GM13976 (cell line): ENCODE results near the gene MAP3K4.

Experiments used
- DNase-seq: peaks from one replicate; pipeline ENCODE4 v3.0.0; 2012; ENCODE audit warnings: low spot score
- in situ Hi-C: fragments of 300-500 bp; cut with MboI; formaldehyde crosslinking; loops from one replicate; pipeline ENCODE4 v1.12.0; 2022; ENCODE audit warnings: low sequenced_read_pairs, mixed read lengths, inconsistent platforms; ENCODE audit not compliant: unreplicated experiment
- TF ChIP-seq, protein P1 (sequence below): IDR thresholded peaks from 2 replicates; pipeline ENCODE4 v1.5.1; 2012; ENCODE audit warnings: borderline replicate concordance, mild to moderate bottlenecking; ENCODE audit not compliant: insufficient read depth; ENCODE audit errors: extremely low read depth, missing control alignments, control extremely low read depth

Gene MAP3K4

DNA sequence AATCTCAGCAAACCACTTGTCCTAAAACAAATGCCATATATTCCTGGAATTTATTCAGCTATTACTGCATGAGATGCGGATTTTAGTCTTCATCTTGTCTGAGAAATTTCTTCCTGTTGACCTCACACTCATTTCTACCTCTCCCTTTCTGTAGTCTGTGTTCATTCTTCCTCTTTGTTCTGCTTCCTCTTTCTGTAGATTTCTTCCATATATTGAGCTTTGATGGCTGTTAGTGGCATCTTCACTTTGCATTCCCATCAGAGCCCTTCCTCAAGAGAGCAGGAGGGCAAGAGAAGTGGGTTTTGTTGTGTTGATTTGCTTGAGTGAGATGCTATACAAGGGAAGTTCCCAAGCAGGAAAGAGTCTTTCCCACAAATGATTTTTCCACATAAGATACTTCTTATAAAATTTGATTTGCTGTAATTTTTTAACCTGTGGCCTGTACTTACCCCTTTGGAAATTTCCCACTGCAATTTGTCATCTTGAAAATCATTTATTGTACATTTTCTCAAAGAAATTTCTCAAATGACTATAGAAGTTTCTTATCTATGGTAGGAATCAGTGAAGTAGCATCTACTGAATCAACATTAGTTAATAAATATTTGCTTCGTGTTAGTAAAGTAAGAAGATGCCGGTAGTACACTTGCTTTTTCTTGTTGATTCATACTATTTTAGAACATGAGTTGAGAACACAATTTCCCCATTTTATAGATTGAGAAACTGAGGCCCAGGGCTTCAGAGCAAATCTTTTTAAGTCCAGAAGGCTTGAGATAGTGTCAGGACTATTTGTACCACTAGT is 43.8 kb downstream of the MAP3K4 start:
- no peak for DNase-seq
- in situ Hi-C loops: no loop called here
- TF ChIP-seq, protein P1, sequence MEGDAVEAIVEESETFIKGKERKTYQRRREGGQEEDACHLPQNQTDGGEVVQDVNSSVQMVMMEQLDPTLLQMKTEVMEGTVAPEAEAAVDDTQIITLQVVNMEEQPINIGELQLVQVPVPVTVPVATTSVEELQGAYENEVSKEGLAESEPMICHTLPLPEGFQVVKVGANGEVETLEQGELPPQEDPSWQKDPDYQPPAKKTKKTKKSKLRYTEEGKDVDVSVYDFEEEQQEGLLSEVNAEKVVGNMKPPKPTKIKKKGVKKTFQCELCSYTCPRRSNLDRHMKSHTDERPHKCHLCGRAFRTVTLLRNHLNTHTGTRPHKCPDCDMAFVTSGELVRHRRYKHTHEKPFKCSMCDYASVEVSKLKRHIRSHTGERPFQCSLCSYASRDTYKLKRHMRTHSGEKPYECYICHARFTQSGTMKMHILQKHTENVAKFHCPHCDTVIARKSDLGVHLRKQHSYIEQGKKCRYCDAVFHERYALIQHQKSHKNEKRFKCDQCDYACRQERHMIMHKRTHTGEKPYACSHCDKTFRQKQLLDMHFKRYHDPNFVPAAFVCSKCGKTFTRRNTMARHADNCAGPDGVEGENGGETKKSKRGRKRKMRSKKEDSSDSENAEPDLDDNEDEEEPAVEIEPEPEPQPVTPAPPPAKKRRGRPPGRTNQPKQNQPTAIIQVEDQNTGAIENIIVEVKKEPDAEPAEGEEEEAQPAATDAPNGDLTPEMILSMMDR: no peak

DNA sequence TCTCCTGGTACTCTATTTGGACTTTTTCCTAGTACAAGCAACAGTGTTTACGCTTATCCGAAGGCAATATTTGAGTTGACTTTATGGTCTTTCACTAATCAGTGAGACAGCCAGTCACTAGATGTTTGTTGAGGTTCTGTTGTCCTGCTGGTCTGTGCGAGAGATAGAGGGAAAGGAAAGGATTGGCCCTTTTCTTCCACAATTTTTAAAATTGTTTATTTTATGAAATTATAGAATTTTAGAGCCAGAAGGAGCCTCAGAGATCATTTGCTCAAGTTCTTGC is 44.4 kb downstream of the MAP3K4 start:
- in situ Hi-C loops: no loop called here
- DNase-seq: no peak
- TF ChIP-seq, protein P1: no peak

DNA sequence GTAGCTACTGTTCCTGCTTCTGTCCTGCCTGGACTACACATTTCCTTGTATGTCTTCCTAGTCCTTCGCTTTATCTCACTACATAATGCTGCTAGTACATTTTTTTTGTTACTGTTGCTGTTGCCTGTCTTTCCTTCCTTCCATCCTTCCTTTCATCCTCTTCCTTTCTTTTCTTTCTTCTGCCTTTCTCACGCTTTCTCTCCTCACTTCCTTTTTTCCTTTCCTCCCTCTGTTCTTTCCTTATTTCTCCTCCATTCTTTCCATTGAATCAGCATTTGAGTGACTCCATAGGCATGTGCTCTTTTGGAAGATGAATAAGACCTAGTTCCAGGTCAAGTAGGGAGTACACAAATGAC is 46.3 kb downstream of the MAP3K4 start:
- TF ChIP-seq, protein P1: no peak
- in situ Hi-C loops: no loop called here
- no peak for DNase-seq

DNA sequence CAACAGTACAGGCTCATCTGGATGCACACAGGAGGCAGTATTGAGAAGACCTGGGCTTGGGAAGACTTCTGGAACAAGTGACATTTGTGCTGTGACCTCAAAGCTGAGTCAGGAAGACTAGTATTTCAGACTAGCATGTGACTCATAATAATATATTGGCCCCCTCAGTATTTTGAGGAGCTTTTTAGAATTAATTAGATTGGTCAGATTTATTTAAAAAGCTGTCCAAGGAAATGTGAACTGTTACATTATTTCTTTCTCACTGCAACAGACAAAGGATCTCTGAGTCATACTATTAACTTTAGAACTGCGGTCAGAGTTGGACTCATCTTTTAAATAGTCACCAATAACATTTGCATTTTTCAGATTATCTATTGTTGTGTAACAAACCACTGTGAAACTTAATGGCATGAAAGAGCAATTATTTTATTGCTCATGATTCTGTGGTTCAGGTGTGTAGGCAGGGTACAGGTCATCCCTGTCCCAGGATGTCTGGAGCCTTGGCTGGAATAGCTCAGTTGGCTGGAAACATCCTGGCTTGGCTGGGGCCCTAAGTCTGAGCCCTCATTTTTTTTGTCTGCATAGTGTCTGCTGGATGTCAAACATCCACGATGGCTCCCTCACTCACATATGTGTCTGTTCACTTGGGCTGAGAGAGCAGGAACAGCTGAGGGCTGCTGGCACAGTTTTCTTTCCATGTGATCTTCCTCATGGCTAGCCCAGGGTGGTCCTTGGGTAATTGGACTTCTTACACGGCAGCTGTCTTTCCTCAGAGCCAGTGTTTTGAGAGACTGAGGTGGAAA is 46.9 kb downstream of the MAP3K4 start:
- TF ChIP-seq, protein P1: no peak
- in situ Hi-C loops: no loop called here
- DNase-seq: peak; percentile 37

GRCh38 chr6:161041274-161041673 is 49.7 kb downstream of the MAP3K4 start:
- in situ Hi-C loops: no loop called here
- TF ChIP-seq, protein P1: no peak

GRCh38 chr6:161044335-161044734 is 52.8 kb downstream of the MAP3K4 start:
- TF ChIP-seq, protein P1: no peak
- no peak for DNase-seq
- in situ Hi-C loops: no loop called here

More at GRCh38 chr6:161041274-161041673, 49.7 kb downstream of the MAP3K4 start:
- no peak for DNase-seq
